HCT116 (cell line): ENCODE data around the gene FAAP24. TPM values are rescaled to one million over a fixed set of nuclear protein-coding genes. Genes with fewer than 3 reads are reported as not detected.

Experiments used
- ATAC-seq: fragments of 200-7000 bp; cut with Tn5 transposase; 2 replicates; pipeline ENCODE4 v1.9.1; 2020; ENCODE audit warnings: mild to moderate bottlenecking, moderate library complexity
- BruUV-seq: library from RNA; stranded (reverse); fragments of 400-500 nt; replicated peaks from 2 replicates; lab custom pipeline; 2021; lab: Mats Ljungman, UMichigan
- CTCF ChIA-PET: fragments of 300-600 bp; sonication (Branson Sonifier 250); formaldehyde crosslinking; loops from one replicate; lab custom pipeline; 2021; ENCODE audit warnings: antibody characterized with exemption; lab: Charles Lee
- POLR2A ChIA-PET: fragments of 300-600, 350-600 bp; sonication (Branson Sonifier 250); formaldehyde crosslinking; loops from one replicate; lab custom pipeline; 2021; ENCODE audit warnings: antibody characterized with exemption; lab: Charles Lee
- RAD21 ChIA-PET, 2 experiments: fragments of 300-600 bp; sonication (Branson Sonifier 250); formaldehyde crosslinking; loops; one replicate each; lab custom pipeline; 2023; ENCODE audit warnings: low total read pairs in 2 of 2; ENCODE audit not compliant: uncharacterized antibody in 2 of 2, unreplicated experiment in 2 of 2, low non-redundant PET in 1 of 2; lab: Charles Lee
- DNase-seq: peaks from one replicate; pipeline ENCODE4 v3.0.0-alpha.2; 2010; ENCODE audit warnings: low read depth, low spot score
- H2AFZ ChIP-seq: fragments of 200-600 bp; shearing (Covaris generic), sonication (generic); 2 replicates; pipeline ENCODE4 v1.6.1; 2017; ENCODE audit warnings: low read depth, mixed run types, mixed read lengths, antibody characterized with exemption, low read length; ENCODE audit not compliant: poor library complexity, severe bottlenecking
- H3K27ac ChIP-seq: 2 replicates; pipeline ENCODE4 v1.5.1; 2012; ENCODE audit warnings: low read depth, low read length
- H3K27me3 ChIP-seq: fragments of 200-600 bp; sonication (generic); 2 replicates; pipeline ENCODE4 v1.6.1; 2016; ENCODE audit warnings: mixed run types, low read length, mixed read lengths; ENCODE audit not compliant: insufficient read depth
- H3K36me3 ChIP-seq, 2 experiments: fragments of 200-500 bp in 1 of 2; fragments of 200-600 bp in 1 of 2; sonication (Bioruptor generic) in 1 of 2; sonication (generic) in 1 of 2; 2 replicates each; pipeline versions ENCODE4 v1.5.1 to v1.6.1; 2014 to 2016; ENCODE audit warnings: low read length in 2 of 2, inconsistent platforms in 1 of 2, mixed read lengths in 1 of 2, mixed run types in 1 of 2; ENCODE audit not compliant: insufficient read depth in 2 of 2, control insufficient read depth in 1 of 2
- H3K4me1 ChIP-seq, 2 experiments: fragments of 200-600 bp in 1 of 2; sonication (generic) in 1 of 2; 2 replicates each; pipeline versions ENCODE4 v1.5.1 to v1.6.1; 2012 to 2017; ENCODE audit warnings: low read length in 2 of 2, inconsistent platforms in 1 of 2, mild to moderate bottlenecking in 1 of 2, mixed read lengths in 1 of 2, mixed run types in 1 of 2, moderate library complexity in 1 of 2; ENCODE audit not compliant: insufficient read depth in 2 of 2, control insufficient read depth in 1 of 2
- H3K4me2 ChIP-seq: fragments of 200-600 bp; sonication (generic); 2 replicates; pipeline ENCODE4 v1.6.1; 2017; ENCODE audit warnings: mixed run types, low read length, mixed read lengths
- H3K4me3 ChIP-seq, 2 experiments: fragments of 200-600 bp in 1 of 2; sonication (generic) in 1 of 2; replicated peaks in 1 of 2; 2 replicates each; pipeline ENCODE4 v1.5.1; 2011 to 2016; ENCODE audit warnings: low read length in 2 of 2, control low read depth in 1 of 2, low read depth in 1 of 2, mild to moderate bottlenecking in 1 of 2, mixed read lengths in 1 of 2, mixed run types in 1 of 2
- H3K79me2 ChIP-seq: fragments of 200-600 bp; sonication (generic); 2 replicates; pipeline ENCODE4 v1.6.1; 2017; ENCODE audit warnings: mild to moderate bottlenecking, mixed run types, low read length, moderate library complexity, mixed read lengths; ENCODE audit not compliant: insufficient read depth
- H3K9ac ChIP-seq: fragments of 200-600 bp; sonication (generic); 2 replicates; pipeline ENCODE4 v1.6.1; 2016; ENCODE audit warnings: low read length, mixed read lengths
- H3K9me2 ChIP-seq: fragments of 200-600 bp; sonication (generic), shearing (Covaris generic); 2 replicates; pipeline ENCODE4 v1.6.1; 2017; ENCODE audit warnings: mixed run types, mild to moderate bottlenecking, moderate library complexity; ENCODE audit not compliant: insufficient read depth
- H3K9me3 ChIP-seq, 2 experiments: fragments of 200-500 bp in 1 of 2; fragments of 200-600 bp in 1 of 2; sonication (Bioruptor generic) in 1 of 2; sonication (generic) in 1 of 2; 2 replicates each; pipeline ENCODE4 v1.6.1; 2014 to 2017; ENCODE audit warnings: low read length in 2 of 2, mixed read lengths in 2 of 2, inconsistent platforms in 1 of 2, low read depth in 1 of 2, mild to moderate bottlenecking in 1 of 2, mixed run types in 1 of 2, moderate library complexity in 1 of 2; ENCODE audit not compliant: control insufficient read depth in 1 of 2, insufficient read depth in 1 of 2
- H4K20me1 ChIP-seq: fragments of 200-600 bp; sonication (generic), shearing (Covaris generic); 2 replicates; pipeline ENCODE4 v1.6.1; 2017; ENCODE audit warnings: mixed run types, mild to moderate bottlenecking, moderate library complexity; ENCODE audit not compliant: insufficient read depth
- CBX3 ChIP-seq: IDR thresholded peaks from 2 replicates; pipeline ENCODE4 v1.6.1; 2012; ENCODE audit warnings: low read depth
- CEBPB ChIP-seq: IDR thresholded peaks from 2 replicates; pipeline ENCODE4 v1.6.1; 2012; ENCODE audit warnings: low read depth
- CTCF ChIP-seq, 3 experiments: fragments of 200-600 bp in 1 of 3; sonication (generic) in 1 of 3; IDR thresholded peaks in 2 of 3; conservative IDR thresholded peaks in 1 of 3; 2 replicates each; pipeline ENCODE4 v1.5.1; 2012 to 2017; ENCODE audit warnings: low read depth in 2 of 3, low read length in 2 of 3, antibody characterized with exemption in 1 of 3, borderline replicate concordance in 1 of 3, control low read depth in 1 of 3, mild to moderate bottlenecking in 1 of 3, mixed read lengths in 1 of 3, mixed run types in 1 of 3, moderate library complexity in 1 of 3; ENCODE audit not compliant: insufficient read depth in 1 of 3
- EZH2 ChIP-seq: fragments of 200-600 bp; sonication (generic); IDR thresholded peaks from 2 replicates; pipeline ENCODE4 v1.6.1; 2017; ENCODE audit warnings: antibody characterized with exemption, mixed run types
- JUND ChIP-seq: IDR thresholded peaks from 2 replicates; pipeline ENCODE4 v1.6.1; 2012
- MAX ChIP-seq: IDR thresholded peaks from 2 replicates; pipeline ENCODE4 v1.6.1; 2012
- POLR2AphosphoS5 ChIP-seq: IDR thresholded peaks from 2 replicates; pipeline ENCODE4 v1.6.1; 2011; ENCODE audit warnings: mild to moderate bottlenecking, low read depth, low read length, moderate library complexity
- ZBTB33 ChIP-seq: IDR thresholded peaks from 2 replicates; pipeline ENCODE4 v1.6.1; 2011; ENCODE audit warnings: mild to moderate bottlenecking, low read length, moderate library complexity; ENCODE audit not compliant: insufficient replicate concordance; ENCODE audit errors: extremely low read depth
- ZFX ChIP-seq: fragments of 450-650 bp; IDR thresholded peaks from 2 replicates; pipeline ENCODE4 v1.6.1; 2017
- intact Hi-C: fragments of 100-400 bp; cut with micrococcal nuclease; formaldehyde crosslinking; loops from 2 replicates; pipeline ENCODE4 v1.10.0; 2022
- total RNA-seq: library from RNA; stranded (reverse); gene quantifications from one replicate; pipeline ENCODE4 v1.2.1, GENCODE V29; 2021; ENCODE audit not compliant: unreplicated experiment

The FAAP24 gene
- total RNA-seq, 1 experiment from 2014 or later = 4.9 TPM

- ATAC-seq = no peak
- no peak overlapping the region for H3K4me2 ChIP-seq
- no peak overlapping the region for H3K4me3 ChIP-seq
- no peaks in the 10 kb centered on the region for H3K9me3 ChIP-seq
- POLR2A ChIA-PET = no interaction called here
- 0 out of 4 replicates have a peak, but pooled peaks cover 0 to 2% of the 10 kb centered on the region in 2 experiments for H3K36me3 ChIP-seq
- no peak overlapping the region for H2AFZ ChIP-seq
- no peak for DNase-seq
- BruUV-seq = no TSS peak
- H3K79me2 ChIP-seq = no peaks in the 10 kb centered on the region
- no peak for TF ChIP-seq ZBTB33
- TF ChIP-seq POLR2AphosphoS5 = no peak
- TF ChIP-seq MAX = no peak
- no peak for TF ChIP-seq JUND
- TF ChIP-seq CTCF (IDR thresholded peaks at IDR 0.05 in 2 of 3, conservative IDR thresholded peaks at IDR 0.05 in 1 of 3; ENCODE audit: borderline replicate concordance in 1 of 3, insufficient read depth in 1 of 3, low read depth in 2 of 3, low read length in 2 of 3) = no peak
- TF ChIP-seq ZFX = no peak
- TF ChIP-seq CEBPB = no peak
- TF ChIP-seq CBX3 = no peak
- TF ChIP-seq EZH2 = no peak
- H3K4me1 ChIP-seq = no peaks in the 10 kb centered on the region
- no peaks in the 10 kb centered on the region for H4K20me1 ChIP-seq
- CTCF ChIA-PET = no interaction called here
- H3K27me3 ChIP-seq = no peaks in the 10 kb centered on the region
- intact Hi-C loops = no loop called here
- RAD21 ChIA-PET = no interaction called here
- H3K27ac ChIP-seq = no peak overlapping the region
- H3K9me2 ChIP-seq = no peaks in the 10 kb centered on the region
- H3K9ac ChIP-seq = no peak overlapping the region
Observed at GRCh38 chr19:32935629-32936028, 36.4 kb upstream of the FAAP24 start.
